PC-9 (cell line): Measurements from ENCODE around the gene UBR1. TPM values are rescaled to one million over a fixed set of nuclear protein-coding genes. Genes with fewer than 3 reads are reported as not detected.
A peak's percentile ranks its signal among the peaks of the same experiment; 100 is the strongest.

Source experiments
- BruUV-seq: library from RNA; stranded (reverse); fragments of 400-500 nt; replicated peaks from 2 replicates; lab custom pipeline; 2021; lab: Mats Ljungman, UMichigan
- CTCF ChIA-PET: fragments of 300-600 bp; sonication (Branson Sonifier 250); formaldehyde crosslinking; loops from one replicate; lab custom pipeline; 2022; ENCODE audit warnings: antibody characterized with exemption; lab: Charles Lee
- POLR2A ChIA-PET: fragments of 300-600 bp; sonication (Branson Sonifier 250); formaldehyde crosslinking; loops from one replicate; lab custom pipeline; 2022; ENCODE audit warnings: antibody characterized with exemption; ENCODE audit not compliant: unreplicated experiment; lab: Charles Lee
- DNase-seq, 2 experiments: peaks; one replicate each; pipeline versions ENCODE4 v3.0.0 to v3.0.0-alpha.2; 2015 to 2022; ENCODE audit warnings: mixed read lengths in 1 of 2
- H2AFZ ChIP-seq: fragments of 200-600 bp; sonication (generic); 2 replicates; pipeline ENCODE4 v1.8.1; 2017; ENCODE audit warnings: antibody characterized with exemption
- H3F3A ChIP-seq: fragments of 200-600 bp; sonication (generic); 2 replicates; pipeline ENCODE4 v1.8.1; 2017; ENCODE audit warnings: antibody characterized with exemption, mild to moderate bottlenecking, low read depth; ENCODE audit not compliant: insufficient read depth
- H3K27ac ChIP-seq: fragments of 200-600 bp; sonication (generic); 2 replicates; pipeline ENCODE4 v1.6.1; 2016; ENCODE audit warnings: mixed run types
- H3K27me3 ChIP-seq: fragments of 200-600 bp; sonication (generic); 2 replicates; pipeline ENCODE4 v1.6.1; 2016; ENCODE audit warnings: low read depth, mixed run types; ENCODE audit not compliant: insufficient read depth
- H3K36me3 ChIP-seq: fragments of 200-600 bp; sonication (generic); 2 replicates; pipeline ENCODE4 v1.6.1; 2016; ENCODE audit warnings: low read depth, mixed run types
- H3K4me1 ChIP-seq: fragments of 200-600 bp; sonication (generic); replicated peaks from 2 replicates; pipeline ENCODE4 v1.6.1; 2016; ENCODE audit warnings: mixed run types; ENCODE audit not compliant: insufficient read depth
- H3K4me2 ChIP-seq: fragments of 200-600 bp; sonication (generic); 2 replicates; pipeline ENCODE4 v1.6.1; 2017; ENCODE audit warnings: mixed run types
- H3K4me3 ChIP-seq: fragments of 200-600 bp; sonication (generic); 2 replicates; pipeline ENCODE4 v1.6.1; 2016; ENCODE audit warnings: mixed run types
- H3K79me2 ChIP-seq: fragments of 200-600 bp; sonication (generic); 2 replicates; pipeline ENCODE4 v1.6.1; 2017; ENCODE audit warnings: low read depth, mixed run types
- H3K9me2 ChIP-seq: fragments of 200-600 bp; sonication (generic); 2 replicates; pipeline ENCODE4 v1.8.1; 2017; ENCODE audit warnings: mild to moderate bottlenecking; ENCODE audit not compliant: insufficient read depth
- H3K9me3 ChIP-seq: fragments of 200-600 bp; sonication (generic); 2 replicates; pipeline ENCODE4 v1.8.1; 2016; ENCODE audit warnings: low read depth; ENCODE audit not compliant: insufficient read depth
- H4K20me1 ChIP-seq: fragments of 200-600 bp; sonication (generic); 2 replicates; pipeline ENCODE4 v1.8.1; 2017; ENCODE audit not compliant: insufficient read depth
- EZH2 ChIP-seq: fragments of 200-600 bp; sonication (generic); IDR thresholded peaks from 2 replicates; pipeline ENCODE4 v1.8.0; 2017; ENCODE audit warnings: antibody characterized with exemption, low read depth
- intact Hi-C: fragments of 100-400 bp; cut with micrococcal nuclease; formaldehyde crosslinking; loops from one replicate; pipeline ENCODE4 v1.10.0; 2022; ENCODE audit not compliant: unreplicated experiment
- total RNA-seq: library from RNA; stranded (reverse); gene quantifications from 2 replicates; pipeline ENCODE4 v1.2.3, GENCODE V29; 2021
- TF ChIP-seq, protein P1 (sequence below): fragments of 200-600 bp; sonication (generic); conservative IDR thresholded peaks from 2 replicates; pipeline ENCODE4 v1.6.1; 2017; ENCODE audit warnings: mixed run types, antibody characterized with exemption, mild to moderate bottlenecking, moderate library complexity

The UBR1 gene
- total RNA-seq, 1 experiment from 2014 or later: 17.1 TPM

DNA sequence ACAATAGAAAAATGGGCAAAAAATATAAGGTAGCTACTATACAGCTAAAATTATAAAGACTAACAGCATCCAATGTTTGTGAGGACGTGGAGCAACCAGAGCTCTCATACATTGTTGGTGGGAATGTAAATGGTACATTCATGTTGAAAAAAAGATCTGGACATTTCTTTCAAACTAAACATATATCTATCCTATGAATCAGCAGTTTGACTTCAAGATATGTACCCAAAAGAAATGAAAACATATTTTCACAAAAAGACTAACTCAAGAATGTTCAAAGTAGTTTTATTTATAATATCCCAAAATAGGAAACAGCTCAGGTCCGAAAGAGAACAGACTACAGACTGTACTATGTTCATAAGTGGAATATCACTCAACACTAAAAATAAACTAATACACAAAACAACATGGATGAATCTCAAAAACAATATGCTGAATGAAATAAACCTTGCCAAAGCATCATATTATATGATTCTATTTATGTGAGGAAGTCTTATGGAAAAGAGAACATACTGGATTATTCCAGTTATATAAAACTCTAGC lies 176.5 kb downstream of the UBR1 start:
- no peak for DNase-seq
- Histone ChIP-seq H3K27me3 (no peaks in the 10 kb centered on the region), H3K9me3 (no peaks in the 10 kb centered on the region), H3K4me2 (no peak overlapping the region), H3K4me3 (no peak overlapping the region), H2AFZ (no peak overlapping the region), H4K20me1 (no peaks in the 10 kb centered on the region), H3K4me1 (no peaks in the 10 kb centered on the region), H3K9me2 (no peaks in the 10 kb centered on the region), H3K36me3 (no peaks in the 10 kb centered on the region), H3K27ac (no peak overlapping the region), H3F3A (peaks cover 6% of the 10 kb centered on the region; the same call in 1 of the 2 replicates), H3K79me2 (no peaks in the 10 kb centered on the region)
- intact Hi-C loops: no loop called here
- no TSS peak for BruUV-seq
- TF ChIP-seq EZH2: no peak
- TF ChIP-seq, protein P1, sequence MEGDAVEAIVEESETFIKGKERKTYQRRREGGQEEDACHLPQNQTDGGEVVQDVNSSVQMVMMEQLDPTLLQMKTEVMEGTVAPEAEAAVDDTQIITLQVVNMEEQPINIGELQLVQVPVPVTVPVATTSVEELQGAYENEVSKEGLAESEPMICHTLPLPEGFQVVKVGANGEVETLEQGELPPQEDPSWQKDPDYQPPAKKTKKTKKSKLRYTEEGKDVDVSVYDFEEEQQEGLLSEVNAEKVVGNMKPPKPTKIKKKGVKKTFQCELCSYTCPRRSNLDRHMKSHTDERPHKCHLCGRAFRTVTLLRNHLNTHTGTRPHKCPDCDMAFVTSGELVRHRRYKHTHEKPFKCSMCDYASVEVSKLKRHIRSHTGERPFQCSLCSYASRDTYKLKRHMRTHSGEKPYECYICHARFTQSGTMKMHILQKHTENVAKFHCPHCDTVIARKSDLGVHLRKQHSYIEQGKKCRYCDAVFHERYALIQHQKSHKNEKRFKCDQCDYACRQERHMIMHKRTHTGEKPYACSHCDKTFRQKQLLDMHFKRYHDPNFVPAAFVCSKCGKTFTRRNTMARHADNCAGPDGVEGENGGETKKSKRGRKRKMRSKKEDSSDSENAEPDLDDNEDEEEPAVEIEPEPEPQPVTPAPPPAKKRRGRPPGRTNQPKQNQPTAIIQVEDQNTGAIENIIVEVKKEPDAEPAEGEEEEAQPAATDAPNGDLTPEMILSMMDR: no peak
- ChIA-PET CTCF (interaction anchor here (0.6 kb wide), 1 partner anchor 314 kb away, joined by 3 read pairs; no protein-coding TSS in a partner anchor), POLR2A (no interaction called here)

DNA sequence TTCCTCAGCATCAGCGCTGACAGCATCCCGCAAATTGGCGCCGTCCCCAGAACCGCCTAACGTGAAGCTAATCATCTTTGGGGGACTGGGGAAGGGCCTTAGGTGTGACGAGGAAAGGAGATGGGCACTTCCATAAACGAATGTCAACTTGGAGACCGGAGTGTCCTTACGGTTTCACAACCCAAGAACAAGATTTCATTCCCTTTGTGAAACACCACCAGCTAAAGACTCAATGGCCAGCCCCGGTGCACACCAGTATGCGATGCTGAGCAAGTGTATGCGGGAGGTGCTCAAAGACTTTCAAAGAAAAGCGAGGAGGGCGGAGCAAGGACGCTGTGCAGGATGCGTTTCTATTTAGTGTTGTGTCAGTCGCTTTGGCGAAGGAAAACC lies 184.5 kb downstream of the UBR1 start:
- ChIA-PET CTCF (no interaction called here), POLR2A (interaction anchor here (0.6 kb wide), 1 partner anchor 682 kb away, joined by 6 read pairs; no protein-coding TSS in a partner anchor)
- no peak overlapping the region for H3K27ac ChIP-seq
- peaks cover 14% of the 10 kb centered on the region; the same call in 1 of the 2 replicates for H3K79me2 ChIP-seq
- no peaks in the 10 kb centered on the region for H3K27me3 ChIP-seq
- H3K4me3 ChIP-seq: peak overlapping the region; percentile 34; the same call in 1 of the 2 replicates
- no peak for DNase-seq
- intact Hi-C loops: no loop called here
- H3K9me3 ChIP-seq: no peaks in the 10 kb centered on the region
- no TSS peak for BruUV-seq
- peak overlapping the region; percentile 75 for H2AFZ ChIP-seq
- H4K20me1 ChIP-seq: no peaks in the 10 kb centered on the region
- H3K36me3 ChIP-seq: no peaks in the 10 kb centered on the region
- peak overlapping the region; percentile 77 for H3K4me2 ChIP-seq
- TF ChIP-seq EZH2: no peak
- no peaks in the 10 kb centered on the region for H3K9me2 ChIP-seq
- peaks cover 15% of the 10 kb centered on the region; the same call in 1 of the 2 replicates for H3K4me1 ChIP-seq
- H3F3A ChIP-seq: peaks cover 7% of the 10 kb centered on the region; the same call in 1 of the 2 replicates

DNA sequence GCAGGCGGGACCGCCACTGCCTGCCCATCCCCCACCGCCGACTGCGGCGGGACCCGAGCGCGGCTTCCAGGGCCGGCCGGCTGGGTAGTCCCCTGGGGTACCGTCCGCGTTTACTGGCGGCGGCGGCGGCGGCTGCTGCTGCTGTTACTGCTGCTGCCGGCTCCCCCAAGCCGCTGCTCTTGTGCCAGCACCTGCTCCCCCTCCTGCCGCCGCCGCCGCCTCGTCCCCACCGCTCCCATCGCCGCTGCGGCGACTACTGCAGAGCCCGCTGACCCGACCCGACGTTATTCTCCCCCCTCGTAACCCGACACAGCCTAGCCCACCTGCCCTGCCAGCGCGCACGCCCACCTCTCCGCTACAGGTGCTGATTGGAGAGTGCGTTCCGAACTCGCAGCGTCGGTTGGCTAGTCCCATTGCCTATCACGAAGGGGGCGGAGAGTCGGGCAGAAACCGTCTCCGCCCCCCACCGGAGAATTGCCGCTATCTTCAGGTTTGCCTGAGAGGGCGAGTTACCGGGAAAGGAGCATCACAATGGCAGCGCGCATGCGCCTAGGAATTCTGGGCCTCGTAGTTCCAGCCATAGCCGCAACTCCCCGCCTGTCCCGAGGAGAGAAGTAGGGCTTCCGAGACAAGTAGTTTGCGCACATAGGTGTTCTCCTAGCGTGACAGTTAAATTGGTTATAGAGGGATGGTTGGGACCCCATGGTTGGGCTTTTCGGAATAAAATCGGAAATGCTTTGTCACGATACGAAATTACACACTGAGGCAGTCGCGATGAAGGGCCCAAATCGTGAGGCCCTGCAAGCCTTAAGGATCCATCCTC lies 185.1 kb downstream of the UBR1 start, which contains the start of gene TTBK2:
Gene TTBK2 (minus strand): TSS at position 260 of the 823 bp plus-strand sequence. CDS start 42,161 bp downstream, outside the sequence.
- Histone ChIP-seq H4K20me1 (no peaks in the 10 kb centered on the region), H3K4me1 (peaks cover 15% of the 10 kb centered on the region; the same call in 1 of the 2 replicates), H3F3A (peaks cover 7% of the 10 kb centered on the region; the same call in 1 of the 2 replicates), H3K4me2 (peak within 1 kb of the TSS; percentile 79), H2AFZ (peak within 1 kb of the TSS; percentile 87), H3K27me3 (no peaks in the 10 kb centered on the region), H3K9me2 (no peaks in the 10 kb centered on the region), H3K36me3 (no peaks in the 10 kb centered on the region), H3K79me2 (peaks cover 14% of the 10 kb centered on the region; the same call in 1 of the 2 replicates), H3K27ac (no peak within 1 kb of the TSS), H3K4me3 (peak within 1 kb of the TSS; percentile 69), H3K9me3 (no peaks in the 10 kb centered on the region)
- no TSS peak for BruUV-seq
- POLR2A ChIA-PET: no interaction called here
- TF ChIP-seq, protein P1: no peak
- TF ChIP-seq EZH2: no peak
- peak; percentile 88 to 97 for DNase-seq
- intact Hi-C loops: no loop called here
- CTCF ChIA-PET: no interaction called here
